ENCODE data around the gene ACTR2.

DNA sequence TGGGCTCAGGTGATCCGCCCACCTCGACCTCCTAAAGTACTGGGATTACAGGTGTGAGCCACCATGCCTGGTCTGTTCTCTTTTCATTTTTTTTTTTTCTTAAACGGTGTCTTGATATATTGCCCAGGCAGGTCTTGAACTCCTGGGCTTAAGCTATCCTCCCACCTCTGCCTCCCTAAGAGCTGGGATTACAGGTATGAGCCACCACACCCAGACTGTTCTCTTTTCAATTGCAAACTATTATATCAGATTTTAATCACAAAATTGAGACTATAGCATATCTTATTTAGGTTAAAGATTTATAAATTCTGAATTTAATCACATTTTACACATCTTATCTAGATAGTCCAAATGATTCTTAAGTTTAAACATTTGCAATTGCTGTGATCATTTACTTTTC lies 15.5 kb upstream of the ACTR2 start:
- TF ChIP-seq, protein P1, sequence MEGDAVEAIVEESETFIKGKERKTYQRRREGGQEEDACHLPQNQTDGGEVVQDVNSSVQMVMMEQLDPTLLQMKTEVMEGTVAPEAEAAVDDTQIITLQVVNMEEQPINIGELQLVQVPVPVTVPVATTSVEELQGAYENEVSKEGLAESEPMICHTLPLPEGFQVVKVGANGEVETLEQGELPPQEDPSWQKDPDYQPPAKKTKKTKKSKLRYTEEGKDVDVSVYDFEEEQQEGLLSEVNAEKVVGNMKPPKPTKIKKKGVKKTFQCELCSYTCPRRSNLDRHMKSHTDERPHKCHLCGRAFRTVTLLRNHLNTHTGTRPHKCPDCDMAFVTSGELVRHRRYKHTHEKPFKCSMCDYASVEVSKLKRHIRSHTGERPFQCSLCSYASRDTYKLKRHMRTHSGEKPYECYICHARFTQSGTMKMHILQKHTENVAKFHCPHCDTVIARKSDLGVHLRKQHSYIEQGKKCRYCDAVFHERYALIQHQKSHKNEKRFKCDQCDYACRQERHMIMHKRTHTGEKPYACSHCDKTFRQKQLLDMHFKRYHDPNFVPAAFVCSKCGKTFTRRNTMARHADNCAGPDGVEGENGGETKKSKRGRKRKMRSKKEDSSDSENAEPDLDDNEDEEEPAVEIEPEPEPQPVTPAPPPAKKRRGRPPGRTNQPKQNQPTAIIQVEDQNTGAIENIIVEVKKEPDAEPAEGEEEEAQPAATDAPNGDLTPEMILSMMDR (IDR thresholded peaks at IDR 0.05): no peak
- TF ChIP-seq POLR2A (IDR thresholded peaks at IDR 0.05): no peak
